ENCODE measurements around the gene ADARB2.

Gene ADARB2

GRCh38 chr10:1185911-1186682 is 551.2 kb downstream of the ADARB2 start:
- DNase-seq (ENCODE audit: low read depth) = no peak

- no peak for DNase-seq (ENCODE audit: low read depth)
Measured at GRCh38 chr10:1184541-1185430, 552.5 kb downstream of the ADARB2 start.

- no peak for DNase-seq (ENCODE audit: low read depth)
Measured at GRCh38 chr10:1183701-1184100, 553.6 kb downstream of the ADARB2 start.

- no peak for DNase-seq (ENCODE audit: low read depth)
Measured at GRCh38 chr10:1183033-1183396, 554.3 kb downstream of the ADARB2 start.

GRCh38 chr10:1182280-1183032 is 554.9 kb downstream of the ADARB2 start:
- no peak for DNase-seq (ENCODE audit: low read depth)

- no peak for DNase-seq (ENCODE audit: low read depth)
Measured at GRCh38 chr10:1180836-1181235, 556.5 kb downstream of the ADARB2 start.

GRCh38 chr10:1180071-1180730 is 557.1 kb downstream of the ADARB2 start:
- DNase-seq (ENCODE audit: low read depth) = no peak

DNA sequence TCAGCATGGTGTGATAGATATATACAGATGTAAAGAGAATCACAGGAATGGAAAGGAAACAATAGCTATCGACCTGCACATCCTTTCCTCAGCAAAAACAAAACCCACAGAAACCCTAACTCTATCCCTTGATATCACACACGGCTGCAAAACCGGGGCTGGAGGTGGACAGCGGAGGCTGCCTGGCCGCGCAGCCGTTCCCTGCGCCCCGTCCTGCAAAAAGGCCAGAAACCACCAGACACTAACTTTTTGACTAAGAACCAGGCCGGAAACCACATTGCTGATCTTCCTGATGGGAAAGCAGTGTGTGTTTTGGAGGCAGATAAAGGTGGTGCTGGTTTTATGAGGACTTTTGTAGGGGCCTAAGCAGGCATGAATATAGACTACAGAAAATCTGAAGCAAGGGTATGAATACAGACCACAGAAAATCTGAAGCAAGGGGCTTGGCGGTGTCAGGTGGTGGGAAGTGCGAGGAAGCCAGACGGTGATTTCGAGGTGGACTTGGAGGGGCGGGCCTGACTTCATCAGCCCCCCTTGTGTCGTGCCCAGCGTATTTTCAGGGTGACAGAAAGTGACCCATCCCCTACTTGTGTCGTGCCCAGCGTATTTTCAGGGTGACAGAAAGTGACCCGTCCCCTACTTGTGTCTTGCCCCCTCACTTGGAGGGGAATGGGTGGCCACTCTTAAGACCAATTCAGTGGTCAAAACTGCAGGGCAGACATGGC is 557.8 kb downstream of the ADARB2 start:
- DNase-seq (ENCODE audit: low read depth) = no peak

DNA sequence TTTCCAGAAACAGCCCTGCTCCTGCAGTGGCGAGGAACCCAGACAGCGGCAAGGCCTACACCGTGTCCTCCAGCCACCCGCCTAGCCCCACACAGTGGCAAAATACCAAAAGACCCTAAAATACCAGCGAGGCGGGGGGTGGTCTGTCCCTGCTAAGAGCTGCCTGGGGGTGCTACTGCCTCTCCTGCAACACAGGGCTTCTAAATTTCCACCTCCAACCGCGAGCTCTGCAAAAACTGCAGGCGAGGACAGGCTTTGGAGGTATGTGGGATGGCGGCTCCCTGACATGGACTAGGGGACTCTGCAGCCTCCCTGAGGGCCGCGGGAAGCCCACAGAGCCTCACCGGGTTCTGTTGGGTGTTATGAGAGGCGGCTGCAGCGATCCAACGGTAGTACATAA is 558.8 kb downstream of the ADARB2 start:
- no peak for DNase-seq (ENCODE audit: low read depth)

GRCh38 chr10:1177936-1178335 is 559.4 kb downstream of the ADARB2 start:
- no peak for DNase-seq (ENCODE audit: low read depth)

GRCh38 chr10:1175956-1176565 is 561.3 kb downstream of the ADARB2 start:
- DNase-seq (ENCODE audit: low read depth) = no peak

- no peak for DNase-seq (ENCODE audit: low read depth)
Measured at GRCh38 chr10:1174022-1174421, 563.3 kb downstream of the ADARB2 start.

GRCh38 chr10:1173091-1173490 is 564.2 kb downstream of the ADARB2 start:
- no peak for DNase-seq (ENCODE audit: low read depth)

DNA sequence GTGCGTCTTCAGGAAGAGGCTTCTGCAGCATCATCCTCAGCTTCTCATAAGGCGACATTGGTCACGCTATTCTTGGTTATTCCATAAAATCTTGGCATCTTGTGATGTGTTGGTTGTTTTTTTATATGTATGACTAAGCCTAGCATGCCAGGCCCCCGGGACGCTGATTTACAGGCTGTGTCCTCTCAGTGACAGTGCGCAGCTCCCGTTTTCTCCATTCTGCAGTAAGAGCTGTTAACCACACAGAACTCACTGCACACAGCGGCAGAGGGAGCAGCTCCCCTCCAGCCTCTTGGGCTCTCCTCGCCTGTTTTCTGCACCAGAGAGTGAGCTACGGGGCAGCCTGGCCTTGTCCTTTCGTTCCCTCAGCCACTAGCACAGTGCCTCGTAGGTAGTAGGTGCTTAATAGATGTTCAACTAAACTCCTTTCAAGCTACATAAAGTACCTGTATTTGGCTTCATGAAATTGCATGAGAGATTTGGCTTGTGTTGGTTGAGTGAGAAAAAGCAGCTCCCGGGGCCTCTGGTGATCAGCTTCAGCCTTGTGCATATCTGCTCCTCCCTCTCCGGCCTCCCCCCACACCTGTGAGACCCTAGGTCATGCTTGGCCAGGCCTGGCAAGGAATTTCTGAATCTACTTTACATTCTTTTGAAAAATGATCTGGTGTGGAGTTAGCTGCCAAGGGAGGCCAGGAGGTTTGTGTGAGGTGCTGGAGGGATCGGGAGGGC is 564.9 kb downstream of the ADARB2 start:
- DNase-seq (ENCODE audit: low read depth) = no peak

- DNase-seq (ENCODE audit: low read depth) = no peak
Measured at GRCh38 chr10:1171586-1171985, 565.7 kb downstream of the ADARB2 start.

DNA sequence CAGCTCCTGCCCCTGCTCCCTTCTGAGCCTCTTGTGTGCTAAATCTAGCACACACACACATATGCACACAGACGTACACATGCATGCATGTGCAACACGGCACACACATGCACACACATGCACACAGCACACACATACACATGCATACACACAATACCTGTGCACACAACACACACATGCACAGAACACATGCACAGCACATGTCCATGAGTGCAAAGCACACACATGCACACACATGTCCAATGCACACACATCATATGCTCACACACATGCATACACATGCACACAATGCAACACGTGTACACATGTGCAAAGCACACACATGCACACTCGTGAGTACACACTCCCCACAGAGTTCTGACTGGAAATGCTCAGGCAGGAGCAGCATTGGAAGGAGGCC is 566.1 kb downstream of the ADARB2 start:
- no peak for DNase-seq (ENCODE audit: low read depth)

GRCh38 chr10:1170867-1171180 is 566.5 kb downstream of the ADARB2 start:
- no peak for DNase-seq (ENCODE audit: low read depth)

DNA sequence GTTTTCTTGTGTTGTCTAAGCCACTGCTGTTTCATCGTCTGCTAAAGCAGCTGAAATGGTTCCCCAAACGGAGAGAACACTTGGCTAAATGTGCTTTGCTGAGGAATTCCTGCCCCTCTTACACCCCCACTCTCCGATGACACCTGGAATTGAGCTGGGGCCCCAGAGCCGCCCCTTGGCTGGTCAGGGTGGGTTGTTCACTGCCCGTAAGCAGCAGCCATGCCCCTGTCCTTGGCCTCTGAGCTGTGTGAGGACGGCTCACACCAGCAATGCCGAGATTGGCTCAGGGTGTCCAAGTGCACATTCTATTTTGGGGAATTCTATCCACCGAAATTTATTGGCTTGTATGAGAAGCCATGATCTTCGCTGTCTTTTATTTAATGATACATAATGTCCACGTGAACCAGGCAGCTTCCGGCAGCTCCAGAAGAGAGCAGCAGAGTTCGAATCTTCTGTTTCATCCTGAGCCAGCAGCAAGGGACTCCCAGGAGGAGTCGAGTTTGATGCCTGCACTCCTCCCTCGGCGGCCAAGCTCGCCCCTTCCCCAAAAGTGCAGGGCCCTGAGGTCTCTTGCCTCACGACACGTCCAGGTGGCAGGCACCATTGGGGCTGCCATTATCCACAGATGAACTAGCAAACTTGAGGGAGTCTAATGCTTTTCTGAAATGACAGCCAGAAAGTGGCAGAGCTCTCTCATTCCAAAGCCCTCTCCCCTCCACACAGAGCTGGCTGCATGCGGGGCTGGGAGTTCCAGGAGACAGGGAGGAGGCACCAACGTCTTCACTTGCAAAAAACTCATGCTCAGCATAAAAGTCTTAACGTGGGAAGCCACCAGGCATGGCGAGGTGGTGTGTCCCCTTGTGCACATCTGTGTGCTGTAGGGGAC is 567.1 kb downstream of the ADARB2 start:
- DNase-seq (ENCODE audit: low read depth) = no peak

DNA sequence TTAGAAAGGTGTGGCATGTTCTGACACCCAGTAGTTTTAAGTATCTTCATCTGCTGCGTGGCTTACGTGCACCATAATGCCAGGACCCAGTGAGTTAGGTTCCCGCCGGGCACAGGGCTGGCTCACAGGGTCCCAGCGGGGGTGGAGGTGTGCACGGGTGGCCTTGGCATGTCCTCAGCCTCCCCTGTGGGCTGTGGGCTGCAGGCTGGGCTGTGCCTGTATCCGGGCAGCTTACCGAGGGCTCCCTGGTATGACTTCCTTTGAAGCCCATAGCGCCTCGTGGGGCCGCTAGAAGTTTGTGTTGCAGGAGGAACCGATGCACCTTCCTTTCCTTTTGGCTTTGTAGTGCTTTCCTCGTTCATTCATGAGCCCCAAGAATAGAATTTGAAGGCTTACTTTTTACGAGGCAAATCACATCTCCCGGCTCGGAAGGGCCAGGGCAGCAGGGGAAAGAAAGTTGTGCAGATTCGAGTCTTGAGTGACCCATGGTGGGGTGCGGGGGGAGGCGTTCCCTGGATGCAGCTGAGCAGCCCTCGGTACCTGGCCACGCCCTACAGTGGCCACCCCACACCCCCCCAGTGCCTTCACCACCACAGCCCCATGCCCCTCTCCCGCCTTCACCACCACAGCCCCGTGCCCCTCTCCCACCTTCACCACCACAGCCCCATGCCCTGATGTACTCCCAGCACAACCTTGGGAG is 568.0 kb downstream of the ADARB2 start:
- DNase-seq (ENCODE audit: low read depth) = no peak

Data from activated T-helper 9 cell treated with anti-CD3 and anti-CD28 coated beads, Interleukin-2, amount 50 U/mL, for 16 hours (primary cell).